ENCODE data around the gene FYCO1. TPM values are rescaled to one million over a fixed set of nuclear protein-coding genes. Genes with fewer than 3 reads are reported as not detected.
A peak's percentile ranks its signal among the peaks of the same experiment; 100 is the strongest.

FYCO1 gene
- total and polyA plus RNA-seq, 2 experiments from 2014 or later = 6.2 to 13.4 TPM

DNA sequence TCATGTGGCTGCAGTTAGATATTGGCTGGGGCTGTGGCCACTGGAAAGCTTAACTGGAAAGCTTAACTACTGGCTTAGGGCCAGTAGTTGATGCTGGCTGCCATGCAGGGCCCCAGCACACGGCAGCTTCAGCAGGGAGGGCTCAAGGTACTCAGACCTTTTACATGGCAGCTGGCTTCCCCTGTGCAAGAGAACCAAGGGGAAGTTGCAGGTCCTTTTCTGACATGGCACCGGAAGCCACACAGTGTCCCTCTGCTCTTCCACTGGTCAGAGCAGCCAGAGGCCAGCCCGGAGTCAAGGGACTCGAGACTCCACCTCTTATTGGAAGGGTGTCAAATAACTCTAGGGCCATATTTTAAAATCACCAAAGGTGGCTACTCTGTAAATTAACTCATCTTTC, 84.7 kb downstream of the FYCO1 start:
- Histone ChIP-seq H4K20me1 (ENCODE audit: insufficient read depth) (no peaks in the 10 kb centered on the region), H3K79me2 (ENCODE audit: insufficient read depth) (no peaks in the 10 kb centered on the region), H2AFZ (no peak overlapping the region), H3K9ac (no peak overlapping the region), H3K36me3 (ENCODE audit: low read depth) (no peaks in the 10 kb centered on the region), H3K4me3 (no peak overlapping the region), H3K4me2 (ENCODE audit: unreplicated experiment) (no peak overlapping the region), H3K9me3 (ENCODE audit: low read depth) (no peaks in the 10 kb centered on the region), H3K27ac (no peak overlapping the region), H3K9me2 (ENCODE audit: insufficient read depth) (no peaks in the 10 kb centered on the region), H3F3A (ENCODE audit: insufficient read depth) (peaks cover 7% of the 10 kb centered on the region; the same call in 1 of the 2 replicates), H3K4me1 (ENCODE audit: insufficient read depth) (peaks cover 29% of the 10 kb centered on the region), H3K27me3 (replicated peaks; ENCODE audit: insufficient read depth) (no peaks in the 10 kb centered on the region)
- in situ Hi-C loops (cut with MboI) = no loop called here
- TF ChIP-seq EZH2phosphoT487 (IDR thresholded peaks at IDR 0.05; ENCODE audit: insufficient read depth, low read depth) (no peak), EZH2 (IDR thresholded peaks at IDR 0.05; ENCODE audit: insufficient read depth, poor library complexity, severe bottlenecking) (no peak)
- no peak for DNase-seq
- WGBS, 2 experiments (ENCODE audit: low coverage in 1 of 2, low lambda C conversion rate in 2 of 2, missing lambda C conversion rate in 2 of 2) = 44 to 65% methylated on average over 4 of the region's 4 CpGs

DNA sequence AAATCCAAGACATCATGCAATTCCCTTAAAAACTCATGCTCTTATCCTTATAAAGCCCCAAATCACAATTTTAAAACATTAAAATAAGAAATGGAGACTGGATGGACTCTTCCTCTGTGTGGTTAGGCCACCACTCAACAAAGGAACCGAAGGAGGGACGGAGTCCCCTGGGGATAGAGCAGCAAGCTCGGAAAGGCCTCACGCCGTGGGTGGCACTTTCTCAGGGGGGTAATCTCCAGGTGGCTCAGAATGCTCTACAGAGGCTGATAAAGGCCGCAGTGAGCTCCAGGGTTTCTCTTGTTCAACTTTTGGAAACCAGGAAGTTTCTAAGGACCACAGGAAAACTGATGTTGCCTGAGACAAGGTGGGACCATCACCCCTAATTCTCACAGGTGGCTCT, 86.1 kb downstream of the FYCO1 start:
- WGBS, 2 experiments (ENCODE audit: low coverage in 1 of 2, low lambda C conversion rate in 2 of 2, missing lambda C conversion rate in 2 of 2) = 91 to 92% methylated on average over 6 of the region's 6 CpGs
- Histone ChIP-seq H3K4me1 (ENCODE audit: insufficient read depth) (peaks cover 21% of the 10 kb centered on the region), H3K9ac (no peak overlapping the region), H3K27ac (no peak overlapping the region), H3K9me3 (ENCODE audit: low read depth) (no peaks in the 10 kb centered on the region), H4K20me1 (ENCODE audit: insufficient read depth) (no peaks in the 10 kb centered on the region), H3K36me3 (ENCODE audit: low read depth) (no peaks in the 10 kb centered on the region), H3K4me3 (no peak overlapping the region), H3K79me2 (ENCODE audit: insufficient read depth) (no peaks in the 10 kb centered on the region), H3K4me2 (ENCODE audit: unreplicated experiment) (no peak overlapping the region), H3F3A (ENCODE audit: insufficient read depth) (peaks cover 7% of the 10 kb centered on the region; the same call in 1 of the 2 replicates), H3K9me2 (ENCODE audit: insufficient read depth) (no peaks in the 10 kb centered on the region), H3K27me3 (replicated peaks; ENCODE audit: insufficient read depth) (no peaks in the 10 kb centered on the region), H2AFZ (no peak overlapping the region)
- in situ Hi-C loops (cut with MboI) = no loop called here
- DNase-seq = no peak
- no peak for TF ChIP-seq EZH2 (IDR thresholded peaks at IDR 0.05; ENCODE audit: insufficient read depth, poor library complexity, severe bottlenecking)
- TF ChIP-seq EZH2phosphoT487 (IDR thresholded peaks at IDR 0.05; ENCODE audit: insufficient read depth, low read depth) = no peak

DNA sequence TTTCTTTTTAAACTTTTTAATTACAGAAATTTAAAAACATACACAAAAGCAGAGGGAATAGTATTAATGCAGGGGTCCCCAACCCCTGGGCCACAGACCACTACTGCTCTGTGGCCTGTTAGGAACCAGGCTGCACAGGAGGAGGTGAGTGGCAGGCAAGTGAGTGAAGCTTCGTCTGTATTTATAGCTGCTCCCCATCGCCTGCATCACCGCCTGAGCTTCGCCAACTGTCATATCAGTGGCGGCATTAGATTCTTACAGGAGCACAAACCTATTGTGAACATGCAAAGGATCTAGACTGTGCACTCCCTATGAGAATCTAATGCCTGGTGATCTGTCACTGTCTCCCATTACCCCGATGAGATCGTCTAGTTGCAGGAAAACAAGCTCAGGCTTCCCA, 86.9 kb downstream of the FYCO1 start:
- Histone ChIP-seq H3K36me3 (ENCODE audit: low read depth) (no peaks in the 10 kb centered on the region), H3K4me3 (no peak overlapping the region), H4K20me1 (ENCODE audit: insufficient read depth) (no peaks in the 10 kb centered on the region), H3K4me2 (ENCODE audit: unreplicated experiment) (no peak overlapping the region), H3K9me3 (ENCODE audit: low read depth) (no peaks in the 10 kb centered on the region), H3K9ac (no peak overlapping the region), H3K4me1 (ENCODE audit: insufficient read depth) (peaks cover 21% of the 10 kb centered on the region), H3K27me3 (replicated peaks; ENCODE audit: insufficient read depth) (no peaks in the 10 kb centered on the region), H3K9me2 (ENCODE audit: insufficient read depth) (no peaks in the 10 kb centered on the region), H3K27ac (no peak overlapping the region), H3K79me2 (ENCODE audit: insufficient read depth) (no peaks in the 10 kb centered on the region), H2AFZ (no peak overlapping the region), H3F3A (ENCODE audit: insufficient read depth) (peaks cover 7% of the 10 kb centered on the region; the same call in 1 of the 2 replicates)
- no peak for TF ChIP-seq EZH2 (IDR thresholded peaks at IDR 0.05; ENCODE audit: insufficient read depth, poor library complexity, severe bottlenecking)
- TF ChIP-seq EZH2phosphoT487 (IDR thresholded peaks at IDR 0.05; ENCODE audit: insufficient read depth, low read depth) = no peak
- in situ Hi-C loops (cut with MboI) = no loop called here
- no peak for DNase-seq
- 87 to 95% methylated on average over 7 of the region's 7 CpGs for WGBS, 2 experiments (ENCODE audit: low coverage in 1 of 2, low lambda C conversion rate in 2 of 2, missing lambda C conversion rate in 2 of 2)

DNA sequence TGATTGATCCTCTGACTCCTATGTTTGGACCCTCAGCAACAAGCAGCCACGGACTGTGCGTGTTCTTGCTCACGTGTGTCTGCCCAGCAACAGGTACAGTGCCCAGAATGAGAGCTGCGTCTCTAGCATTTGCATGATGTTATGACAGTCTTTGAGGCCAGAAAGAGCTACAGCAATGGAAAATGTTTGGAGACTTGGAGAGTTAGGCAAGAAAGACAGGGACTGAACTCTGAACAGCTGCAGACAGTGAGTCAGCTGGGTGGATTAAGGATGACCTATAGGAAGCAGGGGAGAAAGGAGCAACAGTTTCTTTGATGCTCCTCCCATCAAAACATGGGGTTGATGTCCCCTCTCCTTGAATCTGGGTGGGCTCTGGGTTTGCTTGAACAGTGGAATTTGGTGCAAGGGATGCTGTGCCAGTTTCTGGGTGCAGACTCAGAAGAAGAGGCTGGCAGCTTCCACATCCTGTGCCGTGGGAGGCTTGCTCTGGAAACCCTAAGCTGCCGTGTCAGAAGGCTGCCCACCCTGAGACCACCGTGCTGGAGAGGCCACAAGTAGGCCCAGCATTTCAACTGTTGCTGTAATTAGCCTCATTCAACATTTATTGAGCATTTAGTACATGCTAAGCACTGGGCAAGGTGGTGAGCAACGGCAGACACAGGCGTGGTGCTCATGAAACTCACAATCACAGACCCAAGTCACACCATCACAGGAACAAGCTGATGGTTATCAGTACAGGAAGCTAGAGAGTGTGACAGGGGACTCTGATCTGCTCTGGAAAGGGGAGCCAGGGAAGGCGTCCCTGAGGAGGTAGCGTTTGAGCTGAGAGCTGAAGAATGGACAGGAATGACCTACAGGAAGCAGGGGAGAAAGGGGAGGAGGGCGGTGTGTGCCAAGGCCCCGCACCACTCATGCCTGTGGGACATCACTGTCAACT, 87.6 kb downstream of the FYCO1 start:
- no peaks in the 10 kb centered on the region for H3K36me3 ChIP-seq (ENCODE audit: low read depth)

More for the DNA sequence above, 87.6 kb downstream of the FYCO1 start:
- peak overlapping the region; percentile 29 for H2AFZ ChIP-seq
- H4K20me1 ChIP-seq (ENCODE audit: insufficient read depth) = no peaks in the 10 kb centered on the region
- H3K4me2 ChIP-seq (ENCODE audit: unreplicated experiment) = peak overlapping the region; percentile 44
- H3K27me3 ChIP-seq (replicated peaks; ENCODE audit: insufficient read depth) = no peaks in the 10 kb centered on the region
- H3K9me3 ChIP-seq (ENCODE audit: low read depth) = no peaks in the 10 kb centered on the region
- H3F3A ChIP-seq (ENCODE audit: insufficient read depth) = peaks cover 7% of the 10 kb centered on the region; the same call in 1 of the 2 replicates
- WGBS, 2 experiments (ENCODE audit: low coverage in 1 of 2, low lambda C conversion rate in 2 of 2, missing lambda C conversion rate in 2 of 2) = 46 to 55% methylated on average over 13 of the region's 13 CpGs
- H3K79me2 ChIP-seq (ENCODE audit: insufficient read depth) = no peaks in the 10 kb centered on the region
- H3K9me2 ChIP-seq (ENCODE audit: insufficient read depth) = no peaks in the 10 kb centered on the region
- peak; percentile 92 for DNase-seq
- in situ Hi-C loops (cut with MboI) = no loop called here
- no peak for TF ChIP-seq EZH2 (IDR thresholded peaks at IDR 0.05; ENCODE audit: insufficient read depth, poor library complexity, severe bottlenecking)
- no peak for TF ChIP-seq EZH2phosphoT487 (IDR thresholded peaks at IDR 0.05; ENCODE audit: insufficient read depth, low read depth)
- H3K4me3 ChIP-seq = no peak overlapping the region
- H3K9ac ChIP-seq = peak overlapping the region; percentile 65
- H3K4me1 ChIP-seq (ENCODE audit: insufficient read depth) = peaks cover 21% of the 10 kb centered on the region
- peak overlapping the region; percentile 77 for H3K27ac ChIP-seq
